AG04450 (cell line): Measurements from ENCODE around the gene NKX1-1. TPM values are rescaled to one million over a fixed set of nuclear protein-coding genes. Genes with fewer than 3 reads are reported as not detected.

ENCODE experiments used
- CTCF ChIA-PET: fragments of 300-600, 350-600 bp; formaldehyde crosslinking; extraction: SDS; loops from one replicate; lab custom pipeline; 2022; ENCODE audit warnings: antibody characterized with exemption, inconsistent platforms; lab: Charles Lee
- POLR2A ChIA-PET: fragments of 350-600 bp; formaldehyde crosslinking; extraction: SDS; loops from one replicate; lab custom pipeline; 2021; ENCODE audit warnings: antibody characterized with exemption, inconsistent platforms; lab: Yijun Ruan, JAX
- DNase-seq: peaks from one replicate; pipeline ENCODE4 v3.0.0-alpha.2; 2011; ENCODE audit warnings: low read depth, low spot score
- H3K27ac ChIP-seq: one replicate; pipeline ENCODE4 v1.5.1; 2012; ENCODE audit warnings: low read depth, low read length, control low read depth
- H3K27me3 ChIP-seq: one replicate; pipeline ENCODE4 v1.6.0; 2012; ENCODE audit warnings: low read length; ENCODE audit not compliant: control insufficient read depth, insufficient read depth
- H3K4me3 ChIP-seq: 2 replicates; pipeline ENCODE4 v1.5.1; 2011; ENCODE audit warnings: mild to moderate bottlenecking, low read depth, low read length, control low read depth
- H3K9me3 ChIP-seq: 2 replicates; pipeline ENCODE4 v1.5.1; 2012; ENCODE audit warnings: low read length; ENCODE audit not compliant: control insufficient read depth, insufficient read depth
- polyA plus RNA-seq: library from polyadenylated mRNA; depleted of rRNA; stranded (reverse); fragments of >200 nt; gene quantifications from 2 replicates; pipeline ENCODE4 v1.2.3, GENCODE V29; 2011
- TF ChIP-seq, protein P1 (sequence below): IDR thresholded peaks from 2 replicates; pipeline ENCODE4 v1.5.1; 2011; ENCODE audit warnings: low read depth, low read length, control low read depth, inconsistent platforms

Gene NKX1-1
- polyA plus RNA-seq, 1 experiment, result not detected

DNA sequence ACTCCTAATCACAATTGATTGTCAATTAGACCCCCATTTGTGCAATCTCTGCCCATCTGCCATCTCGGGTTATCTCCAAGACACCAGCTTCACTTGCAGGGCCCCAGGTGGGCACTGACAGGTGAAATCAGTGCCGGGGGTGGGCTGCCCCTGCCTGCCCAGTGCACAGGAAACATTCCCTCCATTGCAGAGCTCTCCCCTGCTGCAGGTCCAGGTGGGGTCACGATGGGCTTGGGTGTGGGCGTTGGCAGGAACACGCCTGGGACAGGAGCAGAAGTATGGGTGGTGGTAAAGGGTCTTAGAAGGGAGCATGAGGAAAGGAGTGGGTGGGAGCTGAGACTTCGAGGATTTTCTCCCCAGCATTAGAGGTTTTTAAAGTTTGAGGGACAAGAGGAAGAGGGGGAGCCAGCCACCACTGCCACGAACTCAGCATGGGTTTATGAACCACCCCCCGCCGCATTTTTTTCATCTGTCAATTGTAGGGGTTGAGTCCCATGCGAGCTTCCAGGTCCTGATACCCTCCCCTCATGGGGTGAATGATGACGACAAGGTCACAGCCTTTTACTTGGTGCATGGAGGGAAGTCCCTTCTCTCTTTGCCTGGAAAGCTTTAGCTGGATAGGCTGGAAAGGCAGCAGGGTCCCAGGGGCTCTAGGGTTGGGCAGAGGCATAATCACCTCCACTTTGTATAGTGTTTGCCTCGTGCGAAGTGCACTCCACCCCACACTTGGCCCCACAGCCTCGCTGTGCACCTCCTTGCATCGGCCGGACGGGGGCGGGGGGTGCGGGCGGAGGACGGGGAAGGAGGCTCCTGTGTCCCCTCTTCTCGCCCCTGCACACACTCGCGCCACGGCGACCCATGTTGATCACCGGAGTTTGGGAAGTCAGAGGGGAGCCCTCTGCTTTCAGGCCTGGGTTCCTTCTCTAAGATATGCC, 3.5 kb upstream of the NKX1-1 start:
- Histone ChIP-seq H3K27me3 (peaks cover 53% of the 10 kb centered on the region), H3K4me3 (no peak overlapping the region), H3K9me3 (peaks cover 18% of the 10 kb centered on the region), H3K27ac (no peak overlapping the region)
- TF ChIP-seq, protein P1, sequence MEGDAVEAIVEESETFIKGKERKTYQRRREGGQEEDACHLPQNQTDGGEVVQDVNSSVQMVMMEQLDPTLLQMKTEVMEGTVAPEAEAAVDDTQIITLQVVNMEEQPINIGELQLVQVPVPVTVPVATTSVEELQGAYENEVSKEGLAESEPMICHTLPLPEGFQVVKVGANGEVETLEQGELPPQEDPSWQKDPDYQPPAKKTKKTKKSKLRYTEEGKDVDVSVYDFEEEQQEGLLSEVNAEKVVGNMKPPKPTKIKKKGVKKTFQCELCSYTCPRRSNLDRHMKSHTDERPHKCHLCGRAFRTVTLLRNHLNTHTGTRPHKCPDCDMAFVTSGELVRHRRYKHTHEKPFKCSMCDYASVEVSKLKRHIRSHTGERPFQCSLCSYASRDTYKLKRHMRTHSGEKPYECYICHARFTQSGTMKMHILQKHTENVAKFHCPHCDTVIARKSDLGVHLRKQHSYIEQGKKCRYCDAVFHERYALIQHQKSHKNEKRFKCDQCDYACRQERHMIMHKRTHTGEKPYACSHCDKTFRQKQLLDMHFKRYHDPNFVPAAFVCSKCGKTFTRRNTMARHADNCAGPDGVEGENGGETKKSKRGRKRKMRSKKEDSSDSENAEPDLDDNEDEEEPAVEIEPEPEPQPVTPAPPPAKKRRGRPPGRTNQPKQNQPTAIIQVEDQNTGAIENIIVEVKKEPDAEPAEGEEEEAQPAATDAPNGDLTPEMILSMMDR, result no peak
- ChIA-PET POLR2A (no interaction called here), CTCF (no interaction called here)
- no peak for DNase-seq

- ChIA-PET POLR2A (no interaction called here), CTCF (no interaction called here)
- H3K9me3 ChIP-seq, result peaks cover 18% of the 10 kb centered on the region
- no peak overlapping the region for H3K27ac ChIP-seq
- peaks cover 60% of the 10 kb centered on the region for H3K27me3 ChIP-seq
- H3K4me3 ChIP-seq, result no peak overlapping the region
- TF ChIP-seq, protein P1, result no peak
- no peak for DNase-seq
Observed at GRCh38 chr4:1409079-1409478, 2.8 kb upstream of the NKX1-1 start.

GRCh38 chr4:1408418-1408817, 2.2 kb upstream of the NKX1-1 start:
- POLR2A ChIA-PET, result no interaction called here
- Histone ChIP-seq H3K4me3 (no peak overlapping the region), H3K9me3 (peaks cover 12% of the 10 kb centered on the region), H3K27ac (no peak overlapping the region), H3K27me3 (peaks cover 60% of the 10 kb centered on the region)
- TF ChIP-seq, protein P1, result no peak
- no peak for DNase-seq
- CTCF ChIA-PET, result no interaction called here

- Histone ChIP-seq H3K27me3 (peaks cover 58% of the 10 kb centered on the region), H3K27ac (no peak overlapping the region), H3K9me3 (peaks cover 8% of the 10 kb centered on the region), H3K4me3 (no peak overlapping the region)
- DNase-seq, result no peak
- TF ChIP-seq, protein P1, result no peak
- CTCF ChIA-PET, result no interaction called here
- POLR2A ChIA-PET, result no interaction called here
Observed at GRCh38 chr4:1407657-1408333, 1.6 kb upstream of the NKX1-1 start.
